Measurements from ENCODE around the gene AUH. TPM values are rescaled to one million over a fixed set of nuclear protein-coding genes. Genes with fewer than 3 reads are reported as not detected.

The AUH gene
- total RNA-seq, 1 experiment from 2014 or later: 21.7 TPM

DNA sequence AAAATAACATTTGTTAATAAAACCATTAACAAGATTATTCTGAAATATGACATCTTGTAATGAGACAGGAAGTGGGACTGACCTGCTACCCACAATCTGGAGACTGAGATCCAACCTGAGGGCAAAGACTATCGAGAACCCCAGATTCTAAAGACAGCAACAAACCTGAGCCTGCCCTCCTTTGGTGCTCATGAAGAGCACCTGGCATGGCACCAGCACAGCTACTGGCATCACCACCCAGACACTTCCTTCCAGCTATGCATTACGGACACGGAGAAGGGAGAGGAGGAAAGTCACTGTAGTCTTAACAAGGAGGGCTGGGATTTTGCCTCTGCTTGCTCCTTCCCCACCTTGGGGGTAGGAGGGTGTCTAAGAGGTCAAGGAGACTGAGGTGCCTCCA is 105.5 kb downstream of the AUH start:
- no peaks in the 10 kb centered on the region for H3K9me3 ChIP-seq (ENCODE audit: control insufficient read depth, low read depth, low read length)
- no peak for TF ChIP-seq CTCF (conservative IDR thresholded peaks at IDR 0.05)
- no peaks in the 10 kb centered on the region for H3K23me2 ChIP-seq (ENCODE audit: insufficient read length, low read depth, low read length, poor library complexity, severe bottlenecking)
- Mint-ChIP-seq H3K4me1 (no peaks in the 10 kb centered on the region), H3K4me3 (no peak overlapping the region), H3K9me3 (no peaks in the 10 kb centered on the region), H3K36me3 (ENCODE audit: insufficient read depth in 1 of 3, low read depth in 3 of 3) (no peaks in the 10 kb centered on the region), H3K27ac (peak overlapping the region in 1 of 3 experiments; percentile 59; a peak in 1 of 7 replicates), H3K27me3 (ENCODE audit: low read depth) (no peaks in the 10 kb centered on the region)
- H4K91ac ChIP-seq (ENCODE audit: insufficient read length, low read depth, low read length): no peak overlapping the region
- DNase-seq: no peak
- no peak overlapping the region for H4K8ac ChIP-seq (replicated peaks; ENCODE audit: insufficient read length, low read depth, low read length)
- H3K27ac ChIP-seq (ENCODE audit: insufficient read length, low read depth, low read length): no peak overlapping the region
- no peak overlapping the region for H3K14ac ChIP-seq (ENCODE audit: insufficient read depth, low read length)
- H2AFZ ChIP-seq (ENCODE audit: low read length): no peak overlapping the region
- H3K18ac ChIP-seq (ENCODE audit: insufficient read length, low read depth, low read length): no peak overlapping the region
- H2BK120ac ChIP-seq (ENCODE audit: low read depth, low read length, poor library complexity, severe bottlenecking): no peak overlapping the region
- WGBS (ENCODE audit: extremely low coverage, insufficient read length, low lambda C conversion rate): no CpG with 5 or more reads among the region's 3 CpGs
- H2BK5ac ChIP-seq (ENCODE audit: insufficient read length, low read length): no peak overlapping the region
- no peaks in the 10 kb centered on the region for H4K20me1 ChIP-seq (ENCODE audit: control insufficient read depth, insufficient read depth, insufficient read length)
- no peak overlapping the region for H3T11ph ChIP-seq (ENCODE audit: low read length)
- no peak overlapping the region for H3K56ac ChIP-seq (ENCODE audit: insufficient read length, low read depth, low read length)
- no peak overlapping the region for H3K9ac ChIP-seq (ENCODE audit: extremely low read depth, insufficient read length, low read length)
- no peak overlapping the region for H3K23ac ChIP-seq (ENCODE audit: insufficient read length, low read depth, low read length)
- no peak overlapping the region for H2BK20ac ChIP-seq (ENCODE audit: low read depth, low read length, poor library complexity, severe bottlenecking)
- no peak overlapping the region for H4K5ac ChIP-seq (ENCODE audit: insufficient read length, low read depth, low read length)
- no peaks in the 10 kb centered on the region for H3K4me1 ChIP-seq (ENCODE audit: insufficient read depth, low read length)
- no peaks in the 10 kb centered on the region for H3K79me2 ChIP-seq (ENCODE audit: insufficient read depth, low read length)
- H2BK15ac ChIP-seq (ENCODE audit: low read depth, low read length): no peak overlapping the region
- H3K4me2 ChIP-seq (ENCODE audit: insufficient read depth, insufficient read length, low read length): no peak overlapping the region
- no peak overlapping the region for H2BK12ac ChIP-seq (ENCODE audit: insufficient read length, low read depth, low read length)
- H3K27me3 ChIP-seq (ENCODE audit: insufficient read depth, low read length): no peaks in the 10 kb centered on the region
- H2AK5ac ChIP-seq (ENCODE audit: insufficient read length, low read length): no peak overlapping the region
- H3K4ac ChIP-seq (ENCODE audit: low read depth, low read length): no peak overlapping the region
- H3K79me1 ChIP-seq (ENCODE audit: insufficient read depth, low read depth, low read length, poor library complexity, severe bottlenecking): no peaks in the 10 kb centered on the region
